Tibial nerve (tissue), 3 donors: ENCODE results near the gene MYCBPAP.

Experiments used
- POLR2A ChIP-seq, 2 donors: fragments of 450-650 bp; IDR thresholded peaks; one replicate each; pipeline ENCODE4 v1.6.1; 2017; ENCODE audit warnings: antibody characterized with exemption in 2 of 2, mild to moderate bottlenecking in 2 of 2, moderate library complexity in 2 of 2
- TF ChIP-seq, protein P1 (sequence below), 5 experiments: fragments of 200-600 bp in 3 of 5; fragments of 450-650 bp in 2 of 5; sonication (generic) in 3 of 5; IDR thresholded peaks; one replicate each; pipeline ENCODE4 v1.5.1; 2016 to 2019; ENCODE audit warnings: antibody characterized with exemption in 5 of 5, mild to moderate bottlenecking in 3 of 5, moderate library complexity in 2 of 5

DNA sequence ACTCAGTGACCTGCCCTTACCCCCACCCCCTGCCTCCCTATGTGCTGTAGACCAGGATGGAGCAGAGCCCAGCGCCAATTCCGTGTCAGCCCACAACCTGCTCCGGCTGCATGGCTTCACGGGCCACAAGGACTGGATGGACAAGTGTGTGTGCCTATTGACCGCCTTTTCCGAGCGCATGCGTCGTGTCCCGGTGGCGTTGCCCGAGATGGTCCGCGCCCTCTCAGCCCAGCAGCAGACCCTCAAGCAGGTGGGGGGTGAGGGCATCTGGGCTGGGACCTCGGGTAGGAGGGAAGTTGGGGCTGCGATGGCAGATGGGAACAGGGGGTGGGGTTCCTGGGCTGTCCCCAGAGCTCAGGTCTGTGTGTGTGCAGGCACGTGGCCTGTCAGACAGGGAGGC is 46.0 kb downstream of the MYCBPAP start:
- TF ChIP-seq, protein P1, sequence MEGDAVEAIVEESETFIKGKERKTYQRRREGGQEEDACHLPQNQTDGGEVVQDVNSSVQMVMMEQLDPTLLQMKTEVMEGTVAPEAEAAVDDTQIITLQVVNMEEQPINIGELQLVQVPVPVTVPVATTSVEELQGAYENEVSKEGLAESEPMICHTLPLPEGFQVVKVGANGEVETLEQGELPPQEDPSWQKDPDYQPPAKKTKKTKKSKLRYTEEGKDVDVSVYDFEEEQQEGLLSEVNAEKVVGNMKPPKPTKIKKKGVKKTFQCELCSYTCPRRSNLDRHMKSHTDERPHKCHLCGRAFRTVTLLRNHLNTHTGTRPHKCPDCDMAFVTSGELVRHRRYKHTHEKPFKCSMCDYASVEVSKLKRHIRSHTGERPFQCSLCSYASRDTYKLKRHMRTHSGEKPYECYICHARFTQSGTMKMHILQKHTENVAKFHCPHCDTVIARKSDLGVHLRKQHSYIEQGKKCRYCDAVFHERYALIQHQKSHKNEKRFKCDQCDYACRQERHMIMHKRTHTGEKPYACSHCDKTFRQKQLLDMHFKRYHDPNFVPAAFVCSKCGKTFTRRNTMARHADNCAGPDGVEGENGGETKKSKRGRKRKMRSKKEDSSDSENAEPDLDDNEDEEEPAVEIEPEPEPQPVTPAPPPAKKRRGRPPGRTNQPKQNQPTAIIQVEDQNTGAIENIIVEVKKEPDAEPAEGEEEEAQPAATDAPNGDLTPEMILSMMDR (IDR thresholded peaks at IDR 0.05), result no peak
- no peak for TF ChIP-seq POLR2A (IDR thresholded peaks at IDR 0.05)
